AG10803 (cell line): ENCODE measurements around the gene RBMS1.

ENCODE experiments used
- DNase-seq: peaks from one replicate; pipeline ENCODE4 v3.0.0; 2010; ENCODE audit warnings: low read depth
- H3K4me3 ChIP-seq: 2 replicates; pipeline ENCODE4 v1.5.1; 2011; ENCODE audit warnings: mild to moderate bottlenecking, low read length, control low read depth
- CTCF ChIP-seq: conservative IDR thresholded peaks from 2 replicates; pipeline ENCODE4 v1.5.1; 2011; ENCODE audit warnings: mild to moderate bottlenecking, low read length, control low read depth, inconsistent platforms

The RBMS1 gene

DNA sequence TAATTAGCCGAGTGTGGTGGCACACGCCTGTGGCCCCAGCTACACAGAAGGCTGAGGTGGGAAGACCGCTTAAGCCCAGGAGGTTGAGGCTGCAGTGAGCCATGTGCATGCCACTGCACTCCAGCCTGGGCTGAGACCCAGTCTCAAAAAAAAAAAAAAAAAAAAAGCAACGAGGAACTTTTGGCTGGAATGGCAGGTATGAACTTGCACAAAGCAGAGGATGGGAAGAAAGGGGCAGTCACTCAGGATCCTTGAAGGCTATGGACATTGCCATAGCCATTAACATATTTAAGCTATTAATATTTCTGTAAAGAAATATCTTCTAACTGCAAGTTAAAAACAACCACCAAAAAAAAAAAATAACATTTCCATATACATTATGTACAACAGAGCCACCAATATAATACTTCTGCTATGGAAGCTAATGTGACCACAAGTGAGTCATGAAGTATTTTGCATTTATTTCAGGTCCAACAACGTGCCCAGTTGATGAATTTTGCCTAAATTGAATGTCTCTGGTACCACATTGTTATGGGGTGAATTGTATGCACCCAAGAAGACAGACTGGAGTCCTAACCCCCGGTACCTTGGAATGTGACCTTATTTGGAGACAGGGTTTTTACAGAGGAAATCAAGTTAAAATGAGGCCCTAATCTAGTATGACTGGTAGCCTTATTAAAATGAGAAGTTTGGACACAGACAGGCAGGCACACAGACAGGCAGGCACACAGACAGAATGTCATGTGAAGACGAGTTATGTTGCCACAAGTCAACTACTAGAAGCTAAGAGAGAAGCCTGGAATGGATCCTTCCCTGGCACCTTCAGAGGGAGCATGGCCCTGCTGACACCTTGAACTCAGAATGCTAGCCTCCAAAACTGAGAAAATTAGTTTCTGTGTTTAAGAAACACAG is 102.8 kb downstream of the RBMS1 start:
- TF ChIP-seq CTCF = no peak
- DNase-seq = peak; percentile 84
- no peak overlapping the region for H3K4me3 ChIP-seq

GRCh38 chr2:160389875-160390274 is 103.7 kb downstream of the RBMS1 start:
- no peak overlapping the region for H3K4me3 ChIP-seq
- no peak for TF ChIP-seq CTCF
- peak; percentile 86 for DNase-seq

DNA sequence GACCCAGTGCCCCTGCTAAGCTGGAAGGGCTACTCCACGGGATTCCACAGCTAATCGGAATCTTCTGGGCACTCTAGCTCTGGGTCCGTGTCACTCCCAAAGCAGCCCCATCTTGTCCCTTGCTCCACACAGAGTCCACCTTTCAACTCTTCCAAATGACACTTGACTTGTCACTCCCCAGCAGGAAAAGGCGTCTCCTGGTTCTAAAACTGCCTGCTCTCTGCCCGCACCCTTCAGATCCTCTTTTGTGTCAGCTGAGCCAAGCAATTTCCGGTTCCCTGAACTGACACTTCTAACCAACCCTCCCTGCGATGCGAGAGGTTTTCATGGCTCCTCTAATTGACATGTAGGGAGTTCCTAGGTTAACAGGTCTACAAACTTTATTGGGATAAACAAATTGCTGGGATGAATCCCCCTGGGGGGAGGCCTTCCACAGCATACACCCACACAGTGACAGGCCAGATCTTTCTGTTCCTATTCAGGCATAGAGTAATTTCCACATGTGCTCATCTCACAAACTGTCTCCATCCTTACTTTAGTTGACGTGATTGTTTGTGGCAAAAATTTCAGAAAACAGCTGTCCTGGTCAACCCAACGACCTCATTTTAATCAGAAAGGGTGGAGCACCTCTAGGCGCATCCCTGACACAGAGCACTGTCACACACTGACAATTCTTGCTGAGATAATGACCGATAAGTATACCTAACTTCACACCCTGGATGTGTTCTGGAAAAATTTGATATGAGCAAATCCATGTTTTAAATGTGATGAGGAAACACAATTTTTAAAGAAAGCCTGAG is 104.9 kb downstream of the RBMS1 start:
- TF ChIP-seq CTCF = no peak
- peak; percentile 61 for DNase-seq

GRCh38 chr2:160387558-160388262 is 105.9 kb downstream of the RBMS1 start:
- no peak overlapping the region for H3K4me3 ChIP-seq
- no peak for TF ChIP-seq CTCF
- peak; percentile 99 for DNase-seq

More for the DNA sequence above, 104.9 kb downstream of the RBMS1 start:
- peak overlapping the region; percentile 24 for H3K4me3 ChIP-seq

DNA sequence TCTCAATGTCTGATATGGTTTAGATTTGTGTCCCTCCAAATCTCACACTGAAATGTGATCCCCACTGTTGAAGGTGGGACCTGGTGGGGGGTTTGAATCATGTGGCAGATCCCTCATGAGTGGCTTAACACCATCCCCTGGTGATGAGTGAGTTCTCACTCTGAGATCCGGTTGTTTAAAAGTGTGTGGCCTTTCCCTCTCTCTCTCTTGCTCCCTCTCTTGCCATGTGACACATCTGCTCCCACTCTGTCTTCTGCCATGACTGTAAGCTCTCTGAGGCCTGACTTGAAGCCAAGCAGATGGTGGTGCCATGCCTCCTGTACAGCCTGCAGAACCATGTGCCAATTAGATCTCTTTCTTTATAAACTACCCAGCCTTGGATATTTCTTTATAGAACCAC is 108.8 kb downstream of the RBMS1 start:
- no peak for DNase-seq
- TF ChIP-seq CTCF = no peak

GRCh38 chr2:160381425-160381951 is 112.1 kb downstream of the RBMS1 start:
- H3K4me3 ChIP-seq = no peak overlapping the region
- no peak for DNase-seq
- TF ChIP-seq CTCF = no peak

More for the DNA sequence above, 108.8 kb downstream of the RBMS1 start:
- no peak overlapping the region for H3K4me3 ChIP-seq
